Transverse colon (tissue), 4 donors: Measurements from ENCODE around the gene STMN3.

ENCODE experiments used
- CTCF ChIP-seq, 5 experiments: fragments of 200-600 bp in 3 of 5; fragments of 450-650 bp in 2 of 5; sonication (generic) in 3 of 5; IDR thresholded peaks; 1 replicate in 2 of 5; 2 replicates in 3 of 5; pipeline ENCODE4 v1.5.1; 2016 to 2017; ENCODE audit warnings: antibody characterized with exemption in 5 of 5, inconsistent platforms in 3 of 5, mild to moderate bottlenecking in 2 of 5, moderate library complexity in 1 of 5
- EP300 ChIP-seq: sonication (generic); formaldehyde crosslinking; IDR thresholded peaks from one replicate; pipeline ENCODE4 v1.6.1; 2017; ENCODE audit warnings: antibody characterized with exemption, low read depth
- POLR2A ChIP-seq: fragments of 450-650 bp; IDR thresholded peaks from one replicate; pipeline ENCODE4 v1.6.1; 2016; ENCODE audit warnings: antibody characterized with exemption, mild to moderate bottlenecking, moderate library complexity
- POLR2AphosphoS5 ChIP-seq, 3 donors: sonication (generic); formaldehyde crosslinking; IDR thresholded peaks; one replicate each; pipeline ENCODE4 v1.6.1; 2016; ENCODE audit warnings: antibody characterized with exemption in 3 of 3

DNA sequence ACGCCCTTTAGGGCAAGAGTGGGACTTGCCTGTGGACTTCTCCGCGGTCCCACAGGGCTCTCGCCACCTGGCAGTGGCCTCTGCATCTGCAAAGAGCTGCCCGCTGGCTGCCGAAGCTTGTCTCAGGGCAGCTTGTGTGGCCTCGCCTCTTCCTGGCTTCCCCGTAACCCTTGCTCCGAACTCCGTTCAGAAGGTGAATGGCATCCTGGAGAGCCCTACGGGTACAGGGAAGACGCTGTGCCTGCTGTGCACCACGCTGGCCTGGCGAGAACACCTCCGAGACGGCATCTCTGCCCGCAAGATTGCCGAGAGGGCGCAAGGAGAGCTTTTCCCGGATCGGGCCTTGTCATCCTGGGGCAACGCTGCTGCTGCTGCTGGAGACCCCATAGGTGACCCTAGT, 7.9 kb upstream of the STMN3 start:
- TF ChIP-seq CTCF (IDR thresholded peaks at IDR 0.05) (no peak), POLR2AphosphoS5 (IDR thresholded peaks at IDR 0.05) (no peak), POLR2A (no peak), EP300 (no peak)
